B cell (primary cell): Measurements from ENCODE around the gene PINK1. TPM values are rescaled to one million over a fixed set of nuclear protein-coding genes. Genes with fewer than 3 reads are reported as not detected.
"Not testable (repeated sequence)": the region's sequence is repeated elsewhere in the genome, so short reads cannot be mapped to it uniquely, and the experiment has no call there.

Source experiments
- ATAC-seq: fragments of 200-7000 bp; cut with Tn5 transposase; one replicate; pipeline ENCODE4 v1.10.0; 2021; ENCODE audit warnings: low read depth, mild to moderate bottlenecking, moderate number of reproducible peaks, moderate library complexity
- CTCF ChIA-PET: fragments of 350-600 bp; sonication (Branson Sonifier 250); formaldehyde crosslinking; loops from one replicate; lab custom pipeline; 2021; ENCODE audit warnings: antibody characterized with exemption, inconsistent platforms; lab: Charles Lee
- POLR2A ChIA-PET: fragments of 350-600 bp; sonication (Branson Sonifier 250); formaldehyde crosslinking; loops from one replicate; lab custom pipeline; 2021; ENCODE audit warnings: antibody characterized with exemption; lab: Charles Lee
- DNase-seq: peaks from one replicate; pipeline ENCODE4 v3.0.0; 2013
- H2AFZ ChIP-seq: 2 replicates; pipeline ENCODE4 v1.6.1; 2012; ENCODE audit warnings: mild to moderate bottlenecking, low read depth, low read length; ENCODE audit not compliant: insufficient read depth, poor library complexity, severe bottlenecking
- H3K27ac ChIP-seq, 2 donors: 1 replicate in 1 of 2; 2 replicates in 1 of 2; pipeline ENCODE4 v1.5.1; 2012 to 2013; ENCODE audit warnings: low read length in 2 of 2, mild to moderate bottlenecking in 2 of 2, moderate library complexity in 1 of 2
- H3K27me3 ChIP-seq, 4 experiments: fragments of 200-600 bp in 1 of 4; sonication (generic) in 1 of 4; replicated peaks in 1 of 4; 1 replicate in 2 of 4; 2 replicates in 2 of 4; pipeline versions ENCODE4 v1.6.1 to v1.7.0; 2013 to 2016; ENCODE audit warnings: low read length in 3 of 4, mild to moderate bottlenecking in 2 of 4, mixed read lengths in 1 of 4, moderate library complexity in 1 of 4; ENCODE audit not compliant: insufficient read depth in 4 of 4, control insufficient read depth in 3 of 4; ENCODE audit errors: control extremely low read depth in 1 of 4
- H3K36me3 ChIP-seq, 2 experiments: replicated peaks in 1 of 2; 1 replicate in 1 of 2; 2 replicates in 1 of 2; pipeline versions ENCODE4 v1.6.1 to v1.7.1; 2013; ENCODE audit warnings: low read length in 1 of 2; ENCODE audit not compliant: insufficient read depth in 2 of 2, control insufficient read depth in 1 of 2; ENCODE audit errors: control extremely low read depth in 1 of 2, extremely low read depth in 1 of 2
- H3K4me1 ChIP-seq, 2 donors: fragments of 200-600 bp in 1 of 2; sonication (generic) in 1 of 2; 1 replicate in 1 of 2; 2 replicates in 1 of 2; pipeline versions ENCODE4 v1.5.1 to v1.6.1; 2013 to 2017; ENCODE audit warnings: low read length in 2 of 2; ENCODE audit not compliant: control insufficient read depth in 2 of 2, insufficient read depth in 2 of 2
- H3K4me2 ChIP-seq: replicated peaks from 2 replicates; pipeline ENCODE3; 2012; ENCODE audit warnings: mild to moderate bottlenecking, low read depth, low read length; ENCODE audit not compliant: poor library complexity, severe bottlenecking
- H3K4me3 ChIP-seq, 5 experiments: fragments of 200-600 bp in 1 of 5; sonication (generic) in 1 of 5; 1 replicate in 3 of 5; 2 replicates in 2 of 5; pipeline versions ENCODE4 v1.5.1 to v1.7.0; 2011 to 2016; ENCODE audit warnings: low read length in 4 of 5, mild to moderate bottlenecking in 4 of 5, low read depth in 2 of 5, control low read depth in 1 of 5, moderate library complexity in 1 of 5; ENCODE audit not compliant: insufficient read depth in 1 of 5; ENCODE audit errors: control extremely low read depth in 1 of 5, extremely low read depth in 1 of 5
- H3K79me2 ChIP-seq: fragments of 200-600 bp; sonication (generic); one replicate; pipeline ENCODE4 v1.6.0; 2016; ENCODE audit warnings: low read length; ENCODE audit not compliant: control insufficient read depth, insufficient read depth
- H3K9ac ChIP-seq: fragments of 200-600 bp; sonication (generic); 2 replicates; pipeline ENCODE4 v1.6.1; 2017; ENCODE audit warnings: mild to moderate bottlenecking, low read length, moderate library complexity
- H3K9me3 ChIP-seq, 3 donors: one replicate each; pipeline versions ENCODE4 v1.6.1 to v1.7.1; 2013; ENCODE audit warnings: low read length in 2 of 3; ENCODE audit not compliant: control insufficient read depth in 2 of 3, insufficient read depth in 1 of 3; ENCODE audit errors: control extremely low read depth in 1 of 3
- H4K20me1 ChIP-seq: 2 replicates; pipeline ENCODE4 v1.6.0; 2012; ENCODE audit warnings: mild to moderate bottlenecking, low read length; ENCODE audit not compliant: insufficient read depth, control insufficient read depth, poor library complexity, severe bottlenecking
- H3K27ac Mint-ChIP-seq: one replicate; pipeline ENCODE4 v1.8.0; 2021; ENCODE audit warnings: mixed read lengths
- H3K27me3 Mint-ChIP-seq: one replicate; pipeline ENCODE4 v1.8.0; 2021; ENCODE audit warnings: mixed read lengths
- H3K4me1 Mint-ChIP-seq: one replicate; pipeline ENCODE4 v1.8.0; 2021; ENCODE audit warnings: mixed read lengths
- H3K4me3 Mint-ChIP-seq: one replicate; pipeline ENCODE4 v1.8.0; 2021; ENCODE audit warnings: mixed read lengths
- H3K9me3 Mint-ChIP-seq: one replicate; pipeline ENCODE4 v1.8.0; 2022; ENCODE audit warnings: mixed read lengths; ENCODE audit not compliant: insufficient read depth
- CTCF ChIP-seq: fragments of 200-600 bp; IDR thresholded peaks from one replicate; pipeline ENCODE4 v1.8.0; 2022; ENCODE audit warnings: antibody characterized with exemption, mild to moderate bottlenecking
- EZH2 ChIP-seq: IDR thresholded peaks from 2 replicates; pipeline ENCODE4 v1.6.1; 2012; ENCODE audit warnings: borderline replicate concordance, low read depth, mild to moderate bottlenecking, moderate library complexity, low read length; ENCODE audit not compliant: insufficient read depth, poor library complexity, severe bottlenecking
- WGBS: methylation state at CpG from one replicate; pipeline ENCODE4 v1.1.5; 2013; ENCODE audit warnings: missing lambda C conversion rate; ENCODE audit not compliant: insufficient coverage; 5-methylcytosine and 5-hydroxymethylcytosine counted together
- intact Hi-C: fragments of 100-400 bp; cut with micrococcal nuclease; formaldehyde crosslinking; loops from one replicate; pipeline ENCODE4 v1.10.0; 2022
- polyA plus RNA-seq: library from polyadenylated mRNA; depleted of rRNA; stranded (reverse); fragments of >200 nt; gene quantifications from 2 replicates; pipeline ENCODE4 v1.2.3, GENCODE V29; 2012
- total RNA-seq, 2 donors: library from RNA; stranded (reverse); fragments of 120-200 nt in 1 of 2; gene quantifications; 1 replicate in 1 of 2; 2 replicates in 1 of 2; pipeline versions ENCODE4 v1.2.3 to v1.2.4, GENCODE V29; 2013 to 2022

PINK1 gene
- total and polyA plus RNA-seq, 2 donors (not counting 1 experiment from before 2014, with no cell fraction given), result 5.8 to 14.3 TPM

- H3K4me1 ChIP-seq, result no peaks in the 10 kb centered on the region
- no peaks in the 10 kb centered on the region for H4K20me1 ChIP-seq
- no peak for DNase-seq
- H3K27ac ChIP-seq, result no peak overlapping the region
- ChIA-PET CTCF (no interaction called here), POLR2A (no interaction called here)
- no peak overlapping the region for H3K4me3 ChIP-seq
- Mint-ChIP-seq H3K27ac (no peak overlapping the region), H3K4me3 (no peak overlapping the region), H3K9me3 (no peaks in the 10 kb centered on the region), H3K4me1 (no peaks in the 10 kb centered on the region), H3K27me3 (peaks cover 13% of the 10 kb centered on the region)
- H2AFZ ChIP-seq, result no peak overlapping the region
- H3K36me3 ChIP-seq, result no peaks in the 10 kb centered on the region
- H3K9ac ChIP-seq, result no peak overlapping the region
- TF ChIP-seq EZH2 (no peak), CTCF (no peak)
- intact Hi-C loops, result no loop called here
- ATAC-seq, result no peak
- H3K4me2 ChIP-seq, result no peak overlapping the region
- H3K27me3 ChIP-seq, result peaks cover 0 to 7% (median 0%) of the 10 kb centered on the region in 4 experiments
- WGBS, result 77% methylated on average over 6 of the region's 7 CpGs
- no peaks in the 10 kb centered on the region for H3K9me3 ChIP-seq
- no peaks in the 10 kb centered on the region for H3K79me2 ChIP-seq
Observed at GRCh38 chr1:20604678-20605077, 28.6 kb upstream of the PINK1 start.

DNA sequence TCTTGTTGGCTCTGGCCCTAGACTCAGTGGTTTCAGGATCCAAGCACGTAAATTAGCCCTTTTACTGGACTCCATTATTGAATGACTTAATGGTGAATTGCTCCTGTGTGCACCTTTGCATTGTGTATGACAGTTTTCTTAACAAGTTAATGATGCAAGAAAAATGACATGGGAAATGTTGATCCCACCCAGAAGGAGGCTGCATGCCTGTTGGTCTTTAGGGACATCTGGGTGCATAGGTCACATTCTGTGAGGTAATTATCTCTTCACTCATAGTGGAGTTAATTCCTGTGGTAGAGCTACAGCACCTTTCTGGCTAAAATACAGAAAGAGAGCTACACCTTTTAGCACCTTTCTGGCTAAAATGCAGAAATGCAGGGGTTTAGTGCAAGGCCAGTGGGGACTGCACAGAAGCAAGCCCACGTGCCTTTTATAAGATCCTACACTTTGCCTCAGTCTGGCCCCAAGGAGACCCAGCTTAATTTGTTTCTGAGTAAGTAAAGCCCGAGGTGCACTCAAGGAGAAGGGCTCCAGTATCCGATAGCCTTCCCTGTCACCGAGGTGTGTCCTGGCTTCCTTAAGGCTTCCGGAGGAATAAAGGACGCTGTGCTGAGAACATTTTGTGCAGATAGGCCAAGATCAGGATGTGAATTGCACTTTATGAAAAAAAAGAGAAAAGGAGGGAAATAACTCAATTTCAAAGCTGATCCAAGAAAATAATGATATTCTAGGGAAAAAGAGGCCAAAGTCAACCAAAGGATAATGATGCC, 26.3 kb upstream of the PINK1 start:
- H3K36me3 ChIP-seq, H3K9me3 Mint-ChIP-seq, H3K4me3 Mint-ChIP-seq, H3K4me1 ChIP-seq, intact Hi-C loops, H3K27me3 ChIP-seq, H3K4me1 Mint-ChIP-seq, H3K27ac Mint-ChIP-seq, H3K9me3 ChIP-seq, CTCF ChIA-PET, H3K9ac ChIP-seq, H3K27me3 Mint-ChIP-seq, H3K4me3 ChIP-seq, DNase-seq, H3K27ac ChIP-seq, H2AFZ ChIP-seq, H3K79me2 ChIP-seq, H3K4me2 ChIP-seq, POLR2A ChIA-PET, ATAC-seq, H4K20me1 ChIP-seq: not testable (repeated sequence)
- WGBS, result 64% methylated on average over 2 of the region's 7 CpGs
